Liver (tissue), 9 donors: ENCODE data around the gene ATP2B1. TPM values are rescaled to one million over a fixed set of nuclear protein-coding genes. Genes with fewer than 3 reads are reported as not detected.

Experiments
- DNase-seq: peaks from one replicate; pipeline ENCODE4 v3.0.0-alpha.2; 2017; ENCODE audit warnings: low spot score
- H3K27ac ChIP-seq, 2 donors: one replicate each; pipeline ENCODE4 v1.7.0; 2013; ENCODE audit warnings: inconsistent platforms in 2 of 2, low read length in 2 of 2, control low read depth in 1 of 2, low read depth in 1 of 2, mild to moderate bottlenecking in 1 of 2
- H3K27me3 ChIP-seq, 4 donors: one replicate each; pipeline versions ENCODE4 v1.6.1 to v1.7.0; 2013; ENCODE audit warnings: low read length in 3 of 4, inconsistent platforms in 1 of 4, mild to moderate bottlenecking in 1 of 4, moderate library complexity in 1 of 4; ENCODE audit not compliant: control insufficient read depth in 4 of 4, insufficient read depth in 4 of 4
- H3K36me3 ChIP-seq, 4 donors: one replicate each; pipeline versions ENCODE4 v1.6.1 to v1.7.0; 2013; ENCODE audit warnings: low read length in 3 of 4, mild to moderate bottlenecking in 3 of 4, low read depth in 1 of 4, moderate library complexity in 1 of 4; ENCODE audit not compliant: control insufficient read depth in 4 of 4, insufficient read depth in 3 of 4
- H3K4me1 ChIP-seq, 4 donors: one replicate each; pipeline versions ENCODE4 v1.6.1 to v1.7.0; 2013; ENCODE audit warnings: low read length in 3 of 4, mild to moderate bottlenecking in 3 of 4, moderate library complexity in 1 of 4; ENCODE audit not compliant: control insufficient read depth in 4 of 4, insufficient read depth in 4 of 4
- H3K4me3 ChIP-seq, 3 donors: one replicate each; pipeline versions ENCODE4 v1.6.1 to v1.7.0; 2013; ENCODE audit warnings: low read length in 3 of 3, control low read depth in 1 of 3, low read depth in 1 of 3, mild to moderate bottlenecking in 1 of 3
- H3K9ac ChIP-seq, 2 donors: one replicate each; pipeline ENCODE4 v1.7.0; 2013; ENCODE audit warnings: low read length in 2 of 2, mild to moderate bottlenecking in 2 of 2, moderate library complexity in 2 of 2, control low read depth in 1 of 2, low read depth in 1 of 2
- H3K9me3 ChIP-seq, 4 donors: one replicate each; pipeline versions ENCODE4 v1.6.1 to v1.7.0; 2013; ENCODE audit warnings: low read length in 3 of 4; ENCODE audit not compliant: control insufficient read depth in 4 of 4
- EGR1 ChIP-seq, 2 donors: IDR thresholded peaks; 2 replicates each; pipeline ENCODE4 v1.6.1; 2016 to 2018; ENCODE audit warnings: antibody characterized with exemption in 2 of 2, low read depth in 2 of 2
- FOXA1 ChIP-seq: IDR thresholded peaks from 2 replicates; pipeline ENCODE4 v1.6.1; 2016; ENCODE audit warnings: antibody characterized with exemption
- FOXA2 ChIP-seq: IDR thresholded peaks from 2 replicates; pipeline ENCODE4 v1.6.1; 2016; ENCODE audit warnings: antibody characterized with exemption
- GABPA ChIP-seq, 2 donors: IDR thresholded peaks in 1 of 2; conservative IDR thresholded peaks in 1 of 2; 2 replicates each; pipeline ENCODE4 v1.6.1; 2016; ENCODE audit warnings: antibody characterized with exemption in 2 of 2, mild to moderate bottlenecking in 1 of 2, moderate library complexity in 1 of 2
- HNF4A ChIP-seq, 2 donors: conservative IDR thresholded peaks; 2 replicates each; pipeline ENCODE4 v1.6.1; 2016; ENCODE audit warnings: antibody characterized with exemption in 2 of 2, mild to moderate bottlenecking in 2 of 2
- HNF4G ChIP-seq: IDR thresholded peaks from 2 replicates; pipeline ENCODE4 v1.6.1; 2016; ENCODE audit warnings: antibody characterized with exemption
- JUND ChIP-seq, 2 donors: IDR thresholded peaks; 2 replicates each; pipeline ENCODE4 v1.6.1; 2016; ENCODE audit warnings: antibody characterized with exemption in 2 of 2
- NR2F2 ChIP-seq: IDR thresholded peaks from 2 replicates; pipeline ENCODE4 v1.6.1; 2016; ENCODE audit warnings: antibody characterized with exemption
- RAD21 ChIP-seq, 2 donors: IDR thresholded peaks; 2 replicates each; pipeline ENCODE4 v1.6.1; 2016; ENCODE audit warnings: antibody characterized with exemption in 2 of 2, mild to moderate bottlenecking in 2 of 2
- RXRA ChIP-seq, 2 donors: IDR thresholded peaks; 2 replicates each; pipeline ENCODE4 v1.6.1; 2017 to 2018; ENCODE audit warnings: antibody characterized with exemption in 2 of 2, mild to moderate bottlenecking in 1 of 2
- SP1 ChIP-seq: IDR thresholded peaks from 2 replicates; pipeline ENCODE4 v1.6.1; 2018; ENCODE audit warnings: antibody characterized with exemption, mild to moderate bottlenecking
- TAF1 ChIP-seq: conservative IDR thresholded peaks from 2 replicates; pipeline ENCODE4 v1.6.1; 2016; ENCODE audit warnings: antibody characterized with exemption, mild to moderate bottlenecking
- YY1 ChIP-seq: IDR thresholded peaks from 2 replicates; pipeline ENCODE4 v1.6.1; 2016; ENCODE audit warnings: antibody characterized with exemption, mild to moderate bottlenecking
- WGBS: extraction: QIAGEN DNeasy Blood & Tissue Kit; methylation state at CpG from one replicate; pipeline ENCODE4 v1.1.7; 2013; 5-methylcytosine and 5-hydroxymethylcytosine counted together
- polyA plus RNA-seq, 2 donors: library from polyadenylated mRNA; stranded (reverse) in 1 of 2; unstranded in 1 of 2; fragments of 200-250 nt in 1 of 2; fragments of >200 nt in 1 of 2; fragmentation: Nextera tagmentation in 1 of 2; extraction: Ambion mirVana in 1 of 2; gene quantifications; one replicate each; pipeline versions ENCODE4 v1.2.1 to v1.2.3, GENCODE V29; 2013 to 2015
- total RNA-seq, 2 donors: library from RNA; depleted of rRNA; stranded (reverse); fragments of >200 nt; gene quantifications; one replicate each; pipeline ENCODE4 v1.2.3, GENCODE V29; 2014
- TF ChIP-seq, protein P1 (sequence below): IDR thresholded peaks from 2 replicates; pipeline ENCODE4 v1.6.1; 2016; ENCODE audit warnings: antibody characterized with exemption, mild to moderate bottlenecking
- TF ChIP-seq, protein P2 (sequence below): IDR thresholded peaks from 2 replicates; pipeline ENCODE4 v1.6.1; 2016; ENCODE audit warnings: antibody characterized with exemption
- TF ChIP-seq, protein P3 (sequence below): IDR thresholded peaks from 2 replicates; pipeline ENCODE4 v1.6.1; 2016; ENCODE audit warnings: antibody characterized with exemption
- TF ChIP-seq, protein P4 (sequence below): fragments of 150-350 bp; IDR thresholded peaks from 2 replicates; pipeline ENCODE4 v1.5.1; 2017; ENCODE audit warnings: improper control_type of control experiment, low read depth, low read length; ENCODE audit not compliant: missing input control
- TF ChIP-seq, protein P5 (sequence below): IDR thresholded peaks from 2 replicates; pipeline ENCODE4 v1.6.1; 2016; ENCODE audit warnings: antibody characterized with exemption
- donor health status: healthy.
- donor health status: healthy.
- donor health status: healthy.
- donor health status: healthy.
- donor health status: healthy.

Gene ATP2B1
- total and polyA plus RNA-seq, 4 donors: 7.3 to 41.1 (median 22.8) TPM

DNA sequence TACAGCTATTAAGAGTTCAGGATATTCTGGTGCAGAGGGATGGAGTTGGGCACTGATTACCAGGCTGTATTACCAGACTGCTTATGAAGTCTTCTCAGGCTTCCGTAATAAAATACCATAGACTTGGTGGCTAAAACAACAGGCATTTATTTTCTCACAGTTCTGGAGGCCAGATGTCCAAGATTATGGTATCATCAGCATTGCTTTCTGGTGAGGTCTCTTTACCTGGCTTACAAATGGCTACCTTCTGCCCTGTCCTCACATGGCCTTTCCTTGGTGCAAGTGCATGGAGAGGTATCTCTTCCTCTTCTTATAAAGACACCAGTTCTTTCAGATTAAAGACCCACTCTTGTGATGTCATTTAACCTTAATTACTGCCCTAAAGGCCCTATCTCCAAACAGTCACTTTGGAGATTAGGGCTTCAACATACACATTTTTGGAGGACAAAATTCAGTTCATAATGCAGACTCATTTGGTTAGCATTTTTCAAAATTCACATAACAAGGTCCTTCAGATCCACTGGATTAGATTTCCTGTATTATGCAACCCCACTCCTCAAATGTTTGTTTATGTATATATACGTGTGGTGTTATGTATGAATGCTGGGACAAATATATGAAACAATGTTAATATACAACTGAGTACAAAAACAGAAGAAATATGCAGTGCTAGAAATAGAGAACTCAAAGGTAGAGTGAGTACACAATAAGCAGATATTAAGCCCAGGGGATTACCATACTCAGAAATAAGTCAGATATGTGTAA, 9.3 kb upstream of the ATP2B1 start:
- Histone ChIP-seq H3K9me3 (no peaks in the 10 kb centered on the region), H3K9ac (no peak overlapping the region), H3K36me3 (no peaks in the 10 kb centered on the region), H3K27ac (no peak overlapping the region), H3K27me3 (no peaks in the 10 kb centered on the region), H3K4me3 (no peak overlapping the region), H3K4me1 (no peaks in the 10 kb centered on the region)
- TF ChIP-seq, protein P1, sequence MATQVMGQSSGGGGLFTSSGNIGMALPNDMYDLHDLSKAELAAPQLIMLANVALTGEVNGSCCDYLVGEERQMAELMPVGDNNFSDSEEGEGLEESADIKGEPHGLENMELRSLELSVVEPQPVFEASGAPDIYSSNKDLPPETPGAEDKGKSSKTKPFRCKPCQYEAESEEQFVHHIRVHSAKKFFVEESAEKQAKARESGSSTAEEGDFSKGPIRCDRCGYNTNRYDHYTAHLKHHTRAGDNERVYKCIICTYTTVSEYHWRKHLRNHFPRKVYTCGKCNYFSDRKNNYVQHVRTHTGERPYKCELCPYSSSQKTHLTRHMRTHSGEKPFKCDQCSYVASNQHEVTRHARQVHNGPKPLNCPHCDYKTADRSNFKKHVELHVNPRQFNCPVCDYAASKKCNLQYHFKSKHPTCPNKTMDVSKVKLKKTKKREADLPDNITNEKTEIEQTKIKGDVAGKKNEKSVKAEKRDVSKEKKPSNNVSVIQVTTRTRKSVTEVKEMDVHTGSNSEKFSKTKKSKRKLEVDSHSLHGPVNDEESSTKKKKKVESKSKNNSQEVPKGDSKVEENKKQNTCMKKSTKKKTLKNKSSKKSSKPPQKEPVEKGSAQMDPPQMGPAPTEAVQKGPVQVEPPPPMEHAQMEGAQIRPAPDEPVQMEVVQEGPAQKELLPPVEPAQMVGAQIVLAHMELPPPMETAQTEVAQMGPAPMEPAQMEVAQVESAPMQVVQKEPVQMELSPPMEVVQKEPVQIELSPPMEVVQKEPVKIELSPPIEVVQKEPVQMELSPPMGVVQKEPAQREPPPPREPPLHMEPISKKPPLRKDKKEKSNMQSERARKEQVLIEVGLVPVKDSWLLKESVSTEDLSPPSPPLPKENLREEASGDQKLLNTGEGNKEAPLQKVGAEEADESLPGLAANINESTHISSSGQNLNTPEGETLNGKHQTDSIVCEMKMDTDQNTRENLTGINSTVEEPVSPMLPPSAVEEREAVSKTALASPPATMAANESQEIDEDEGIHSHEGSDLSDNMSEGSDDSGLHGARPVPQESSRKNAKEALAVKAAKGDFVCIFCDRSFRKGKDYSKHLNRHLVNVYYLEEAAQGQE: no peak
- no peak for DNase-seq
- 95% methylated on average over 2 of the region's 2 CpGs for WGBS

DNA sequence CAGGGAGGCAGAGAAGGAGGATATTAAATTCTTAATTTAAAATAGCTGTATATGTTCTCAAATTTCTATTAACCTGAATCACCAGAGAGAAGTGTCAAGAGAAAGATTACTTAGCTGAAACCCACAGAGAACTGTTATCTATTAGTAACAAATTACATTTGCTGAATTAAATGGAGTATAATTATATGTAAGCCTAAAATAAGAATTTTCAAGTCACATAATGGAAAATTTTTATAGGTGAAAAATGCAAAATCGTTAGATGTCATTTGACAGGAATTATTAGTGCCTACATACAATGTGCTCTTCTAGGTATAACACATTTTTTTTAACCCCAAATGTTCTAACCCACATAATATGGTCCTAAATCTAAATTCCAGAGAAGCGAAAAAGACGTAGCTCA, 4.1 kb upstream of the ATP2B1 start:
- TF ChIP-seq TAF1: no peak
- TF ChIP-seq SP1: no peak
- TF ChIP-seq, protein P1: no peak
- no peak for TF ChIP-seq FOXA2
- TF ChIP-seq EGR1 (IDR thresholded peaks at IDR 0.05; ENCODE audit: low read depth in 2 of 2): no peak
- TF ChIP-seq RAD21 (IDR thresholded peaks at IDR 0.05): no peak
- TF ChIP-seq, protein P2, sequence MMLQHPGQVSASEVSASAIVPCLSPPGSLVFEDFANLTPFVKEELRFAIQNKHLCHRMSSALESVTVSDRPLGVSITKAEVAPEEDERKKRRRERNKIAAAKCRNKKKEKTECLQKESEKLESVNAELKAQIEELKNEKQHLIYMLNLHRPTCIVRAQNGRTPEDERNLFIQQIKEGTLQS: no peak
- TF ChIP-seq, protein P3, sequence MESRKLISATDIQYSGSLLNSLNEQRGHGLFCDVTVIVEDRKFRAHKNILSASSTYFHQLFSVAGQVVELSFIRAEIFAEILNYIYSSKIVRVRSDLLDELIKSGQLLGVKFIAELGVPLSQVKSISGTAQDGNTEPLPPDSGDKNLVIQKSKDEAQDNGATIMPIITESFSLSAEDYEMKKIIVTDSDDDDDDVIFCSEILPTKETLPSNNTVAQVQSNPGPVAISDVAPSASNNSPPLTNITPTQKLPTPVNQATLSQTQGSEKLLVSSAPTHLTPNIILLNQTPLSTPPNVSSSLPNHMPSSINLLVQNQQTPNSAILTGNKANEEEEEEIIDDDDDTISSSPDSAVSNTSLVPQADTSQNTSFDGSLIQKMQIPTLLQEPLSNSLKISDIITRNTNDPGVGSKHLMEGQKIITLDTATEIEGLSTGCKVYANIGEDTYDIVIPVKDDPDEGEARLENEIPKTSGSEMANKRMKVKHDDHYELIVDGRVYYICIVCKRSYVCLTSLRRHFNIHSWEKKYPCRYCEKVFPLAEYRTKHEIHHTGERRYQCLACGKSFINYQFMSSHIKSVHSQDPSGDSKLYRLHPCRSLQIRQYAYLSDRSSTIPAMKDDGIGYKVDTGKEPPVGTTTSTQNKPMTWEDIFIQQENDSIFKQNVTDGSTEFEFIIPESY: no peak
- no peak for TF ChIP-seq RXRA (IDR thresholded peaks at IDR 0.05)
- TF ChIP-seq GABPA (IDR thresholded peaks at IDR 0.05 in 1 of 2, conservative IDR thresholded peaks at IDR 0.05 in 1 of 2): no peak
- TF ChIP-seq YY1: no peak
- TF ChIP-seq, protein P4, sequence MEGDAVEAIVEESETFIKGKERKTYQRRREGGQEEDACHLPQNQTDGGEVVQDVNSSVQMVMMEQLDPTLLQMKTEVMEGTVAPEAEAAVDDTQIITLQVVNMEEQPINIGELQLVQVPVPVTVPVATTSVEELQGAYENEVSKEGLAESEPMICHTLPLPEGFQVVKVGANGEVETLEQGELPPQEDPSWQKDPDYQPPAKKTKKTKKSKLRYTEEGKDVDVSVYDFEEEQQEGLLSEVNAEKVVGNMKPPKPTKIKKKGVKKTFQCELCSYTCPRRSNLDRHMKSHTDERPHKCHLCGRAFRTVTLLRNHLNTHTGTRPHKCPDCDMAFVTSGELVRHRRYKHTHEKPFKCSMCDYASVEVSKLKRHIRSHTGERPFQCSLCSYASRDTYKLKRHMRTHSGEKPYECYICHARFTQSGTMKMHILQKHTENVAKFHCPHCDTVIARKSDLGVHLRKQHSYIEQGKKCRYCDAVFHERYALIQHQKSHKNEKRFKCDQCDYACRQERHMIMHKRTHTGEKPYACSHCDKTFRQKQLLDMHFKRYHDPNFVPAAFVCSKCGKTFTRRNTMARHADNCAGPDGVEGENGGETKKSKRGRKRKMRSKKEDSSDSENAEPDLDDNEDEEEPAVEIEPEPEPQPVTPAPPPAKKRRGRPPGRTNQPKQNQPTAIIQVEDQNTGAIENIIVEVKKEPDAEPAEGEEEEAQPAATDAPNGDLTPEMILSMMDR: no peak
- TF ChIP-seq NR2F2: no peak
- TF ChIP-seq JUND (IDR thresholded peaks at IDR 0.05): no peak
- TF ChIP-seq, protein P5, sequence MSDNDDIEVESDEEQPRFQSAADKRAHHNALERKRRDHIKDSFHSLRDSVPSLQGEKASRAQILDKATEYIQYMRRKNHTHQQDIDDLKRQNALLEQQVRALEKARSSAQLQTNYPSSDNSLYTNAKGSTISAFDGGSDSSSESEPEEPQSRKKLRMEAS: no peak
- no peak for TF ChIP-seq HNF4G
- no peak for TF ChIP-seq FOXA1
- no peak for TF ChIP-seq HNF4A (conservative IDR thresholded peaks at IDR 0.05)
- no peak overlapping the region for H3K9ac ChIP-seq
- no peaks in the 10 kb centered on the region for H3K9me3 ChIP-seq
- no peak overlapping the region for H3K27ac ChIP-seq
- 98% methylated on average over 3 of the region's 3 CpGs for WGBS
- H3K4me3 ChIP-seq: no peak overlapping the region
- H3K27me3 ChIP-seq: no peaks in the 10 kb centered on the region
- H3K36me3 ChIP-seq: no peaks in the 10 kb centered on the region
- DNase-seq: no peak
- peaks cover 0 to 7% (median 2%) of the 10 kb centered on the region in 4 donors for H3K4me1 ChIP-seq
